NCI-H524 treated with DMSO at 0.1 percent for 48 hours (cell line): Measurements from ENCODE around the gene TXNRD2.
"Not testable (repeated sequence)": the region's sequence is repeated elsewhere in the genome, so short reads cannot be mapped to it uniquely, and the experiment has no call there.

ENCODE experiments used
- DNase-seq: peaks from one replicate; lab custom pipeline; 2025; lab: John Stamatoyannopoulos, UW

TXNRD2 gene

GRCh38 chr22:19844377-19845053, 97.1 kb downstream of the TXNRD2 start:
- no peak for DNase-seq

- DNase-seq = no peak
Measured at GRCh38 chr22:19843857-19844376, 97.7 kb downstream of the TXNRD2 start.

GRCh38 chr22:19843107-19843856, 98.3 kb downstream of the TXNRD2 start:
- peak; percentile 74 for DNase-seq

GRCh38 chr22:19842393-19843106, 99.1 kb downstream of the TXNRD2 start:
- DNase-seq = no peak

GRCh38 chr22:19841641-19842392, 99.8 kb downstream of the TXNRD2 start:
- no peak for DNase-seq

- no peak for DNase-seq
Measured at GRCh38 chr22:19840955-19841640, 100.5 kb downstream of the TXNRD2 start.

GRCh38 chr22:19840059-19840458, 101.6 kb downstream of the TXNRD2 start:
- DNase-seq = no peak

GRCh38 chr22:19837915-19838314, 103.7 kb downstream of the TXNRD2 start:
- no peak for DNase-seq

GRCh38 chr22:19836512-19836911, 105.1 kb downstream of the TXNRD2 start:
- no peak for DNase-seq

- no peak for DNase-seq
Measured at GRCh38 chr22:19834599-19834998, 107.0 kb downstream of the TXNRD2 start.

GRCh38 chr22:19833327-19833726, 108.3 kb downstream of the TXNRD2 start:
- not testable (repeated sequence) for DNase-seq

- DNase-seq = no peak
Measured at GRCh38 chr22:19832476-19833108, 109.0 kb downstream of the TXNRD2 start.

- DNase-seq = not testable (repeated sequence)
Measured at GRCh38 chr22:19831979-19832378, 109.6 kb downstream of the TXNRD2 start.

GRCh38 chr22:19831016-19831415, 110.6 kb downstream of the TXNRD2 start:
- DNase-seq = no peak

- DNase-seq = no peak
Measured at GRCh38 chr22:19828035-19828401, 113.6 kb downstream of the TXNRD2 start.

- DNase-seq = no peak
Measured at GRCh38 chr22:19827341-19828034, 114.1 kb downstream of the TXNRD2 start.

- no peak for DNase-seq
Measured at GRCh38 chr22:19826619-19826950, 115.0 kb downstream of the TXNRD2 start.

- no peak for DNase-seq
Measured at GRCh38 chr22:19825904-19826618, 115.6 kb downstream of the TXNRD2 start.
